ENCODE data around the gene PGLYRP4. TPM values are rescaled to one million over a fixed set of nuclear protein-coding genes. Genes with fewer than 3 reads are reported as not detected.

Gene PGLYRP4
- total and polyA plus RNA-seq, 5 donors from 2014 or later = 0.08 to 0.22 (median 0.20) TPM; not detected in 2

DNA sequence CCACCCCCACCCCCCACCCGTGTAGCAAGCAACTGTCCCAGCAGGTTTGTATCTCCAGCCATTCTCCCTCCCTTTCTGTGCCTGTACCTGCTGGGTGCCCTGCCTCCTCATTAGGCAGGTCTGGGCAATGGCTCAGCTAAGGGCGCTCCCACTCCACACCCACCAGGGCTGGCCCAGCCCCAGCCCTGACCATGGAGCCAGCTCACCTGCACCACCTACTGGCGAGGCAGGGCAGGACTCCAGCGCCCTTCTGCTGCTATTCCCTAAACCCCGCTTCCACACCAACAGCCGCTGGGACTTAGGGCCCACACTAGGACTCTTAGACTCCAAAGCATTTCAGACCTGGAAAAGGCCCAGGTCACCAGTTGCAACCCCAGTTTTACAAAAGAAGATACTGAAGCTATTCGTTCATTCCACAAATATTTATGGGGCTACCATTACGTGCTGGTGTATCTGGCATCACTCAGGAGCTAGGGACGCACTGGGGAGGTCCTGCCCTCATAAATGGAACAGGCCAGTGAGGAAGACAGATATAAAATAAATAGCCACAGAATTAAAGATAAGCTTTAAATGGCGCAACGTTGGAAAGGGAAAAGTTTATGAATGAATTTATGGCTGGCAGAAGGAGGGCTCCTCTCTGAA is 59.9 kb downstream of the PGLYRP4 start:
- DNase-seq = no peak
- no peaks in the 10 kb centered on the region for H3K36me3 ChIP-seq (ENCODE audit: control insufficient read depth, insufficient read depth, low read length)
- H3K4me3 ChIP-seq (ENCODE audit: low read depth, low read length) = no peak overlapping the region
- Mint-ChIP-seq H3K36me3 (no peaks in the 10 kb centered on the region), H3K27ac (peak overlapping the region in 1 of 3 donors; percentile 34), H3K4me3 (no peak overlapping the region), H3K9me3 (no peaks in the 10 kb centered on the region), H3K27me3 (no peaks in the 10 kb centered on the region), H3K4me1 (peaks cover 0 to 23% (median 5%) of the 10 kb centered on the region in 4 donors)
- H3K4me1 ChIP-seq (ENCODE audit: control insufficient read depth, insufficient read depth, low read length, poor library complexity, severe bottlenecking) = peaks cover 7% of the 10 kb centered on the region
- peaks cover 4% of the 10 kb centered on the region for H3K27me3 ChIP-seq (ENCODE audit: control insufficient read depth, insufficient read depth, low read length)
- no peak for ATAC-seq (ENCODE audit: low read depth in 2 of 2)
- no peaks in the 10 kb centered on the region for H3K9me3 ChIP-seq (ENCODE audit: control insufficient read depth in 2 of 2, low read length in 2 of 2)
- H3K27ac ChIP-seq (ENCODE audit: insufficient read depth, low read length, poor library complexity, severe bottlenecking) = no peak overlapping the region

Other genes starting within 250 kb of the PGLYRP4 start
- gene SPRR2F, start 235.3 kb downstream of the PGLYRP4 start, total RNA-seq = not detected
- not detected for gene SPRR2F, start 235.3 kb downstream of the PGLYRP4 start, polyA plus RNA-seq
- gene SPRR2G, start 198.0 kb downstream of the PGLYRP4 start, total RNA-seq = not detected
- not detected for gene SPRR2G, start 198.0 kb downstream of the PGLYRP4 start, polyA plus RNA-seq
- gene LELP1, start 145.4 kb downstream of the PGLYRP4 start, total RNA-seq = not detected
- gene LELP1, start 145.4 kb downstream of the PGLYRP4 start, polyA plus RNA-seq = not detected
- not detected for gene PRR9, start 131.3 kb downstream of the PGLYRP4 start, total RNA-seq
- gene PRR9, start 131.3 kb downstream of the PGLYRP4 start, polyA plus RNA-seq = not detected
- not detected for gene LORICRIN, start 89.2 kb downstream of the PGLYRP4 start, total RNA-seq
- not detected for gene LORICRIN, start 89.2 kb downstream of the PGLYRP4 start, polyA plus RNA-seq
- gene PGLYRP3, start 35.9 kb downstream of the PGLYRP4 start, total RNA-seq = not detected
- gene PGLYRP3, start 35.9 kb downstream of the PGLYRP4 start, polyA plus RNA-seq = not detected
- gene S100A9, start 9.0 kb upstream of the PGLYRP4 start, total RNA-seq = not detected
- 10 to 100 TPM in 2 of 4 donors, 1 to 10 TPM in 1, under 1 TPM in 1; 0.96 to 37.6 (median 8.6) TPM for gene S100A9, start 9.0 kb upstream of the PGLYRP4 start, polyA plus RNA-seq
- gene S100A12, start 26.8 kb upstream of the PGLYRP4 start, total RNA-seq = not detected
- 1 to 10 TPM in 1 of 4 donors, under 1 TPM in 1, not detected in 2; 0.51 to 2.2 TPM for gene S100A12, start 26.8 kb upstream of the PGLYRP4 start, polyA plus RNA-seq
- not detected for gene S100A8, start 42.2 kb upstream of the PGLYRP4 start, total RNA-seq
- gene S100A8, start 42.2 kb upstream of the PGLYRP4 start, polyA plus RNA-seq = 10 to 100 TPM in 1 of 4 donors, 1 to 10 TPM in 2, not detected in 1; 2.7 to 32.7 (median 7.8) TPM
- gene S100A7A, start 67.7 kb upstream of the PGLYRP4 start, total RNA-seq = not detected
- gene S100A7A, start 67.7 kb upstream of the PGLYRP4 start, polyA plus RNA-seq = not detected
- gene S100A7, start 111.8 kb upstream of the PGLYRP4 start, total RNA-seq = not detected
- gene S100A7, start 111.8 kb upstream of the PGLYRP4 start, polyA plus RNA-seq = not detected
- gene S100A6, start 187.2 kb upstream of the PGLYRP4 start, total RNA-seq = 304 TPM
- 1,000 to 10,000 TPM in 2 of 4 donors, 100 to 1,000 TPM in 2; 660 to 1,174 (median 946) TPM for gene S100A6, start 187.2 kb upstream of the PGLYRP4 start, polyA plus RNA-seq
- 1.8 TPM for gene S100A5, start 192.1 kb upstream of the PGLYRP4 start, total RNA-seq
- gene S100A5, start 192.1 kb upstream of the PGLYRP4 start, polyA plus RNA-seq = 1 to 10 TPM; 1.2 to 3.0 (median 1.7) TPM
- 928 TPM for gene S100A4, start 197.0 kb upstream of the PGLYRP4 start, total RNA-seq
- 1,000 to 10,000 TPM; 2,534 to 4,309 (median 3,364) TPM for gene S100A4, start 197.0 kb upstream of the PGLYRP4 start, polyA plus RNA-seq
- not detected for gene S100A3, start 200.4 kb upstream of the PGLYRP4 start, total RNA-seq
- gene S100A3, start 200.4 kb upstream of the PGLYRP4 start, polyA plus RNA-seq = not detected
- gene S100A2, start 217.0 kb upstream of the PGLYRP4 start, total RNA-seq = not detected
- gene S100A2, start 217.0 kb upstream of the PGLYRP4 start, polyA plus RNA-seq = not detected

Measured in CD4-positive, CD25-positive, alpha-beta regulatory T cell (primary cell).